Osteoblast (primary cell): ENCODE measurements around the gene DPH2. TPM values are rescaled to one million over a fixed set of nuclear protein-coding genes. Genes with fewer than 3 reads are reported as not detected.

Source experiments
- DNase-seq: peaks from one replicate; pipeline ENCODE4 v3.0.0; 2011; ENCODE audit warnings: low spot score, mixed read lengths; ENCODE audit not compliant: insufficient read length; ENCODE audit errors: missing footprints
- H2AFZ ChIP-seq: 2 replicates; pipeline ENCODE4 v1.6.0; 2011; ENCODE audit warnings: mild to moderate bottlenecking, low read length
- H3K27ac ChIP-seq: 2 replicates; pipeline ENCODE4 v1.5.1; 2011; ENCODE audit warnings: mild to moderate bottlenecking, low read depth, low read length, moderate library complexity
- H3K27me3 ChIP-seq: 2 replicates; pipeline ENCODE4 v1.6.0; 2012; ENCODE audit warnings: mild to moderate bottlenecking, control low read depth, inconsistent platforms, low read length, moderate library complexity; ENCODE audit not compliant: insufficient read depth
- H3K36me3 ChIP-seq: 2 replicates; pipeline ENCODE4 v1.5.1; 2011; ENCODE audit warnings: mild to moderate bottlenecking, low read length, control low read depth, moderate library complexity; ENCODE audit not compliant: insufficient read depth
- H3K4me1 ChIP-seq: 2 replicates; pipeline ENCODE4 v1.5.1; 2011; ENCODE audit warnings: mild to moderate bottlenecking, low read length, control low read depth, moderate library complexity; ENCODE audit not compliant: insufficient read depth
- H3K4me2 ChIP-seq: 2 replicates; pipeline ENCODE4 v1.6.0; 2011; ENCODE audit warnings: mild to moderate bottlenecking, low read length; ENCODE audit not compliant: insufficient read depth
- H3K4me3 ChIP-seq: fragments of 200-600 bp; sonication (generic); 3 replicates; pipeline ENCODE4 v1.5.1; 2012; ENCODE audit warnings: mild to moderate bottlenecking, low read length, inconsistent platforms; ENCODE audit not compliant: insufficient read depth
- H3K79me2 ChIP-seq: 2 replicates; pipeline ENCODE4 v1.6.0; 2012; ENCODE audit warnings: mild to moderate bottlenecking, low read length, control low read depth, inconsistent platforms; ENCODE audit not compliant: insufficient read depth
- H3K9me3 ChIP-seq: 2 replicates; pipeline ENCODE4 v1.5.1; 2011; ENCODE audit warnings: low read depth, low read length, control low read depth
- H4K20me1 ChIP-seq: 2 replicates; pipeline ENCODE4 v1.6.0; 2012; ENCODE audit warnings: mild to moderate bottlenecking, low read length, control low read depth; ENCODE audit not compliant: insufficient read depth
- CTCF ChIP-seq: IDR thresholded peaks from 2 replicates; pipeline ENCODE4 v1.5.1; 2011; ENCODE audit warnings: mild to moderate bottlenecking, low read depth, low read length, moderate library complexity; ENCODE audit errors: extremely low read depth
- total RNA-seq: library from RNA; depleted of rRNA; stranded (reverse); fragments of >200 nt; gene quantifications from 2 replicates; pipeline ENCODE4 v1.2.3, GENCODE V29; 2012

Gene DPH2
- total RNA-seq, 1 donor: 15.6 TPM

GRCh38 chr1:43945674-43946235, 24.1 kb upstream of the DPH2 start:
- Histone ChIP-seq H4K20me1 (peaks cover 23% of the 10 kb centered on the region), H3K9me3 (no peaks in the 10 kb centered on the region), H2AFZ (peak overlapping the region; percentile 98), H3K27ac (peak overlapping the region; percentile 97), H3K4me1 (peaks cover 23% of the 10 kb centered on the region), H3K36me3 (peaks cover 11% of the 10 kb centered on the region), H3K4me3 (peak overlapping the region; percentile 96), H3K79me2 (peaks cover 37% of the 10 kb centered on the region), H3K27me3 (no peaks in the 10 kb centered on the region), H3K4me2 (peak overlapping the region; percentile 96)
- no peak for TF ChIP-seq CTCF
- DNase-seq: peak; percentile 56

- peak; percentile 50 for TF ChIP-seq CTCF
- peak within 1 kb of the TSS; percentile 96 for H3K4me3 ChIP-seq
- peak; percentile 100 for DNase-seq
Measured at GRCh38 chr1:43946236-43947060, 23.4 kb upstream of the DPH2 start, which contains the start of gene IPO13. IPO13 (plus strand) TSS chr1:43946950; CDS start chr1:43947601, 651 bp downstream.

GRCh38 chr1:43947061-43947873, 22.5 kb upstream of the DPH2 start:
- peak overlapping the region; percentile 97 for H3K27ac ChIP-seq
- peaks cover 23% of the 10 kb centered on the region for H3K4me1 ChIP-seq
- H2AFZ ChIP-seq: peak overlapping the region; percentile 98
- peak overlapping the region; percentile 96 for H3K4me3 ChIP-seq
- peaks cover 28% of the 10 kb centered on the region for H4K20me1 ChIP-seq
- H3K9me3 ChIP-seq: no peaks in the 10 kb centered on the region
- peak overlapping the region; percentile 96 for H3K4me2 ChIP-seq
- no peak for TF ChIP-seq CTCF
- H3K27me3 ChIP-seq: no peaks in the 10 kb centered on the region
- peaks cover 11% of the 10 kb centered on the region for H3K36me3 ChIP-seq
- DNase-seq: peak; percentile 83
- peaks cover 47% of the 10 kb centered on the region for H3K79me2 ChIP-seq

More at GRCh38 chr1:43946236-43947060, 23.4 kb upstream of the DPH2 start, which contains the start of gene IPO13:
- Histone ChIP-seq H3K27ac (peak within 1 kb of the TSS; percentile 97), H3K9me3 (no peaks in the 10 kb centered on the region), H3K36me3 (peaks cover 11% of the 10 kb centered on the region), H3K4me1 (peaks cover 23% of the 10 kb centered on the region), H3K4me2 (peak within 1 kb of the TSS; percentile 96), H3K79me2 (peaks cover 43% of the 10 kb centered on the region), H4K20me1 (peaks cover 23% of the 10 kb centered on the region), H2AFZ (peak within 1 kb of the TSS; percentile 98), H3K27me3 (no peaks in the 10 kb centered on the region)
